Lower lobe of right lung (tissue), 2 donors: Measurements from ENCODE around the gene CD209. TPM values are rescaled to one million over a fixed set of nuclear protein-coding genes. Genes with fewer than 3 reads are reported as not detected.

Experiments used
- ATAC-seq, 2 donors: fragments of 200-7000 bp; cut with Tn5 transposase; one replicate each; pipeline ENCODE4 v1.9.1; 2020 to 2022; ENCODE audit warnings: mild to moderate bottlenecking in 2 of 2, moderate library complexity in 2 of 2
- DNase-seq: peaks from one replicate; pipeline ENCODE4 v3.0.0-alpha.2; 2020
- H3K27ac ChIP-seq: fragments of 200-600 bp; one replicate; pipeline ENCODE4 v1.8.0; 2022
- H3K27me3 ChIP-seq: fragments of 200-600 bp; one replicate; pipeline ENCODE4 v1.8.0; 2022; ENCODE audit warnings: low read depth
- H3K36me3 ChIP-seq: fragments of 200-600 bp; one replicate; pipeline ENCODE4 v1.8.0; 2022; ENCODE audit warnings: mild to moderate bottlenecking
- H3K4me1 ChIP-seq: fragments of 200-600 bp; one replicate; pipeline ENCODE4 v1.8.0; 2022
- H3K4me3 ChIP-seq: fragments of 200-600 bp; one replicate; pipeline ENCODE4 v1.8.0; 2022; ENCODE audit warnings: mild to moderate bottlenecking
- H3K9me3 ChIP-seq: fragments of 200-600 bp; one replicate; pipeline ENCODE4 v1.8.0; 2022
- intact Hi-C: fragments of 100-400 bp; cut with DNase I; formaldehyde crosslinking; loops from one replicate; pipeline ENCODE4 v1.11.0; 2022
- total RNA-seq: library from RNA; stranded (reverse); fragmentation: NEBNext Ultra II Directional; extraction: Animal tissue kit (Norgen Biotek cat#: 25700); gene quantifications from one replicate; pipeline ENCODE4 v1.2.1, GENCODE V29; 2021
- TF ChIP-seq, protein P1 (sequence below): fragments of 200-600 bp; IDR thresholded peaks from one replicate; pipeline ENCODE4 v1.8.0; 2022; ENCODE audit warnings: antibody characterized with exemption, mild to moderate bottlenecking
- donor health status: DM: no; HTN: yes; CAD: no; lungs with severe emphysema.

Gene CD209
- total RNA-seq, 1 donor from 2014 or later = 18.8 TPM

DNA sequence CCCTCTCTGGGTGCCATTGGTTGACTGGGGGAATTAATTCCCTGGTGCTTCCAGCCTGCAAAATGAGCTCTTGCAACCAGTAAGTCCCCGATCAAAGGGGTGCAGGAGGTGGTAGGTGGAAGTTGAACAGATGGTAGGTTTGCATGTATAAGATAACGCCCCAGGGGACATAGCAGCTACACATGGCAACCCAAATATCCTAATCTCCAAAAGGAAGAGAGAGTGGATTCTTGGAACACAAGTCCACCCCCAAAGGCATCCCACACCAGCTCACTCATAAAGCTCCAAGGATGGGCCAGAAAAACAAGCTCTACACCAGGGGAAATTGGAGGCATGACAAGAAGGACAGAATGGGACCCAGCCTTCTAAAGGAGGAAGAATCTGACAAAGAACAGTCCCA lies 4.8 kb downstream of the CD209 start:
- H3K27ac ChIP-seq = no peak overlapping the region
- no peaks in the 10 kb centered on the region for H3K36me3 ChIP-seq
- TF ChIP-seq, protein P1, sequence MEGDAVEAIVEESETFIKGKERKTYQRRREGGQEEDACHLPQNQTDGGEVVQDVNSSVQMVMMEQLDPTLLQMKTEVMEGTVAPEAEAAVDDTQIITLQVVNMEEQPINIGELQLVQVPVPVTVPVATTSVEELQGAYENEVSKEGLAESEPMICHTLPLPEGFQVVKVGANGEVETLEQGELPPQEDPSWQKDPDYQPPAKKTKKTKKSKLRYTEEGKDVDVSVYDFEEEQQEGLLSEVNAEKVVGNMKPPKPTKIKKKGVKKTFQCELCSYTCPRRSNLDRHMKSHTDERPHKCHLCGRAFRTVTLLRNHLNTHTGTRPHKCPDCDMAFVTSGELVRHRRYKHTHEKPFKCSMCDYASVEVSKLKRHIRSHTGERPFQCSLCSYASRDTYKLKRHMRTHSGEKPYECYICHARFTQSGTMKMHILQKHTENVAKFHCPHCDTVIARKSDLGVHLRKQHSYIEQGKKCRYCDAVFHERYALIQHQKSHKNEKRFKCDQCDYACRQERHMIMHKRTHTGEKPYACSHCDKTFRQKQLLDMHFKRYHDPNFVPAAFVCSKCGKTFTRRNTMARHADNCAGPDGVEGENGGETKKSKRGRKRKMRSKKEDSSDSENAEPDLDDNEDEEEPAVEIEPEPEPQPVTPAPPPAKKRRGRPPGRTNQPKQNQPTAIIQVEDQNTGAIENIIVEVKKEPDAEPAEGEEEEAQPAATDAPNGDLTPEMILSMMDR = no peak
- no peaks in the 10 kb centered on the region for H3K9me3 ChIP-seq
- H3K4me3 ChIP-seq = no peak overlapping the region
- DNase-seq (no peak), ATAC-seq (no peak)
- intact Hi-C loops = no loop called here
- peaks cover 4% of the 10 kb centered on the region for H3K27me3 ChIP-seq
- H3K4me1 ChIP-seq = no peaks in the 10 kb centered on the region

DNA sequence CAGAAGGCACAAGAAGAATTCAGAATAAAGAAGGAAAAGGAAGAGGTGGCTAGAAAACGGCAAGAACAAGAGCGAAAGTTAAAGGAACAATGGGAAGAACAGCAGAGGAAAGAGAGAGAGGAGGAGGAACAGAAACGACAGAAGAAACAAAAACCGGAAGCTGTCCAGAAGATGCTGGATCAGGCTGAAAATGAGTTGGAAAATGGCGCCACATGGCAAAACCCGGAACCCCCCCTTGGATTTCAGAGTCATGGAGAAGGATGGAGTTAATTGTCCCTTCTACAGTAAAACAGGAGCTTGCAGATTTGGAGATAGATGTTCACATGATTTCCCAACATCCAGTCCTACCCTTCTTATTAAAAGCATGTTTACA lies 6.7 kb downstream of the CD209 start:
- DNase-seq (no peak), ATAC-seq (no peak)
- H3K36me3 ChIP-seq = no peaks in the 10 kb centered on the region
- no peaks in the 10 kb centered on the region for H3K4me1 ChIP-seq
- no peak overlapping the region for H3K27ac ChIP-seq
- H3K4me3 ChIP-seq = peak overlapping the region; percentile 3
- intact Hi-C loops = no loop called here
- TF ChIP-seq, protein P1 = no peak
- H3K9me3 ChIP-seq = no peaks in the 10 kb centered on the region
- no peaks in the 10 kb centered on the region for H3K27me3 ChIP-seq

DNA sequence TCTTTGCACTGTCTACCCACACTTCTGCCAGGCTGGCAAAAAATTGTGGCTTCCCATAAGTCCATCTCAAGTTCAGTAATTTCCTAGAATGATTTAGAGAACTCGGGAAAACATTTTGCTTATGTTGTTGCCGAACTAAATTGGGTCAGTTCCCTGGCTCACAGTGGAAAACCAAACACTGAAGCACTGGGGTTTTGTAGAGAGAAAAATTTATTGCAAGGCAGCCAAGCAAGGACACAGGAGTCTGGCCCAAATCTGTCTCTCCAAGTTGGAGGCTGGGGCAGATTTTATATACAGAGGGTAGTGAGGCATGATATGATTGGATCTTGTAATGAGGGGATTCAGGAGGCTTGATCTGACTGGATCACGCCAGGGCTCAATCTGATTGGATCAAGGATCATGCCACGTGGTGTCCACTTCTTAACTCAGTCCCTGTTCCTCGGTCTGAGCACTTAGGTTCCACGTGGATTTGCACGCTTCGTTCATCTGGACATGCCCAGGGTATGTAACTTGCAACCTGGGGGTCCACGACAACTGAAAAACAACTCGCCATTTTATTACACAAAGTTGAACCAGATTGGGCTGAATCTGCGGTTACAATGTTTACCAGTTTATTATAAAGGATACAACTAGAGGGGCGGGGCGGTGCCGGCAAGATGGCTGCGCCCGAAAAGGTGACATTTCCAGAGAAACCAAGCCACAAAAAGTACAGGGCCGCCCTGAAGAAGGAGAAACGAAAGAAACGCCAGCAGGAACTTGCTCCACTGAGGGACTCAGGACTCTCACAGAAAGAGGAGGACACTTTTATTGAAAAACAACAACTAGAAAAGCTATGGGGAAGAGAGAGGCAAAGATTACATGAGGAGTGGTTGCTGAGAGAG lies 7.3 kb downstream of the CD209 start:
- no peak for DNase-seq
- Histone ChIP-seq H3K4me1 (no peaks in the 10 kb centered on the region), H3K36me3 (no peaks in the 10 kb centered on the region), H3K27ac (no peak overlapping the region), H3K9me3 (no peaks in the 10 kb centered on the region), H3K4me3 (peak overlapping the region; percentile 3), H3K27me3 (no peaks in the 10 kb centered on the region)
- TF ChIP-seq, protein P1 = no peak
- intact Hi-C loops = no loop called here
- ATAC-seq = no peak

DNA sequence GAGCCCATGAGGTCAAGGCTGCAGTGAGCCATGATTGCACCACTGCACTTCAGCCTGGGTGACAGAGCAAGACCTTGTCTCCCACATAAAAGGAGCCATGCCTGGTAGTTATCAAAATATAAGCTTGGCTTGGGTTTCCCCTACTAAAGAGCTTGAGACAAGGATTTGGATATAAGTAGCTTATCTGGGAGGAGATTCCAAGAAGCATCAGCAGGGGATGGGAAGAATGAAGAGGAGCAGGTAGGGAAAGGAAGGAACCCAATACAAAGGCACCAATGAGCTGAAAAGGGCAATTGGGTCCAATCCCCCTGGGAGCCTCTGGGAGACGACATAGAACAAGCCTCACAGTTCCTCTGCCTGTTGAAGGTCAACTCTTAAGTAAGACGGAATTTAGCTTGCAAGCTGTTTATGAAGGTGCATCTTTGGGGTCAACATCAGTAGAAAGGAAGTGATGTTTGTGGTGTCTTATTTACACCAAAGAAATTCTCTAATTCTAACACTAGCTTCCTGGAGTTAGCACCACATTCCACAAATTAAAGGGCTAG lies 8.1 kb downstream of the CD209 start:
- Histone ChIP-seq H3K4me3 (no peak overlapping the region), H3K27me3 (no peaks in the 10 kb centered on the region), H3K27ac (no peak overlapping the region), H3K4me1 (no peaks in the 10 kb centered on the region), H3K36me3 (no peaks in the 10 kb centered on the region), H3K9me3 (no peaks in the 10 kb centered on the region)
- no peak for ATAC-seq
- no peak for DNase-seq
- intact Hi-C loops = no loop called here
- TF ChIP-seq, protein P1 = no peak

DNA sequence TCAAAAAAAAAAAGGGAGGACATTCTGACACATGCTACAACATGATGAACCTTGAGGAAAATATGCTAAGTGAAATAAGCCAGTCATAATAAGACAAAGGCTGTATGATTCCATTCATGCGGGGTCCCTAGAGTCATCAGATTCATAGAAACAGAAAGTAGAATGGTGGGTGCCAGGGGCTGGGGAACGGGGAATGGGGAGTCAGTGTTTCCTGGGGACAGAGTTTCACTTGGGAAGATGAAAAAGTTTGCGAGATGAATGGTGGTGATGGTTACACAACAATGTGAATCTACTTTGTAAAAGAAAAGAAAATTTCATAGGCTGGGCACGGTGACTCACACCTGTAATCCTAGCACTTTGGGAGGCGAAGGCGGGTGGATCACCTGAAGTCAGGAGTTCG lies 9.3 kb downstream of the CD209 start:
- ATAC-seq (no peak), DNase-seq (no peak)
- TF ChIP-seq, protein P1 = no peak
- intact Hi-C loops = no loop called here
- H3K4me1 ChIP-seq = no peaks in the 10 kb centered on the region
- H3K27me3 ChIP-seq = no peaks in the 10 kb centered on the region
- no peak overlapping the region for H3K27ac ChIP-seq
- no peaks in the 10 kb centered on the region for H3K9me3 ChIP-seq
- H3K36me3 ChIP-seq = no peaks in the 10 kb centered on the region
- no peak overlapping the region for H3K4me3 ChIP-seq
